ENCODE measurements around the gene GPRIN2.

DNA sequence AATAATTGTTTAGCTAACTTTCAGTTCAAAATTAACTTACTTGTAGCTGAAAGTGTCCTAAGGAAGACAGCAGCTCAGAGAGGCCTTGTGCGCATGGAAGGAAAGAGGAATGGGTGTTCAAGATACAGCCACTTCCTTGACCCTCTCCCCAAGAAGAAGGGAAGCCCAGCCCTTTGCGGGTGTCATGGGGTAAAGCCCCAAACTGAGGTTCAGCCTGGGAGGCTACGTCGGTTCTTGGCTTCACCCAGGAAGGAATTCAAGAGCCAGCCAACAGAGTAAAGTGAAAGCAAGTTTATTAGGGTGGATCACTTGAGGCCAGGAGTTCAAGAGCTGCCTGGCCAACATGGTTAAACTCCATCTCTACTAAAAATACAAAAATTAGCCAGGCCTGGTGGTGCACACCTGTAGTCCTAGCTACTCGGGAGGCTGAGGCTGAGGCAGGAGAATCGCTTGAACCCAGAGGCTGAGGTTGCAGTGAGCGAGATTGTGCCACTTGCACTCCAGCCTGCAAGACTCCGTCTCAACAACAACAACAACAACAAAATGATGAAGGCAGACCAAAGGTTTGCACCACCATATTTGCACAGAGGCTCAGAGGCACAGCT is 15.9 kb downstream of the GPRIN2 start:
- TF ChIP-seq, protein P1, sequence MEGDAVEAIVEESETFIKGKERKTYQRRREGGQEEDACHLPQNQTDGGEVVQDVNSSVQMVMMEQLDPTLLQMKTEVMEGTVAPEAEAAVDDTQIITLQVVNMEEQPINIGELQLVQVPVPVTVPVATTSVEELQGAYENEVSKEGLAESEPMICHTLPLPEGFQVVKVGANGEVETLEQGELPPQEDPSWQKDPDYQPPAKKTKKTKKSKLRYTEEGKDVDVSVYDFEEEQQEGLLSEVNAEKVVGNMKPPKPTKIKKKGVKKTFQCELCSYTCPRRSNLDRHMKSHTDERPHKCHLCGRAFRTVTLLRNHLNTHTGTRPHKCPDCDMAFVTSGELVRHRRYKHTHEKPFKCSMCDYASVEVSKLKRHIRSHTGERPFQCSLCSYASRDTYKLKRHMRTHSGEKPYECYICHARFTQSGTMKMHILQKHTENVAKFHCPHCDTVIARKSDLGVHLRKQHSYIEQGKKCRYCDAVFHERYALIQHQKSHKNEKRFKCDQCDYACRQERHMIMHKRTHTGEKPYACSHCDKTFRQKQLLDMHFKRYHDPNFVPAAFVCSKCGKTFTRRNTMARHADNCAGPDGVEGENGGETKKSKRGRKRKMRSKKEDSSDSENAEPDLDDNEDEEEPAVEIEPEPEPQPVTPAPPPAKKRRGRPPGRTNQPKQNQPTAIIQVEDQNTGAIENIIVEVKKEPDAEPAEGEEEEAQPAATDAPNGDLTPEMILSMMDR (IDR thresholded peaks at IDR 0.05): no peak
- no peak for TF ChIP-seq POLR2AphosphoS5 (IDR thresholded peaks at IDR 0.05)
